Suppressor macrophage treated with lipopolysaccharide for 1 hour (primary cell): ENCODE data around the gene NOM1.

Experiments used
- DNase-seq, 3 donors: peaks; one replicate each; pipeline ENCODE4 v3.0.0-alpha.2; 2020 to 2022

The NOM1 gene

DNA sequence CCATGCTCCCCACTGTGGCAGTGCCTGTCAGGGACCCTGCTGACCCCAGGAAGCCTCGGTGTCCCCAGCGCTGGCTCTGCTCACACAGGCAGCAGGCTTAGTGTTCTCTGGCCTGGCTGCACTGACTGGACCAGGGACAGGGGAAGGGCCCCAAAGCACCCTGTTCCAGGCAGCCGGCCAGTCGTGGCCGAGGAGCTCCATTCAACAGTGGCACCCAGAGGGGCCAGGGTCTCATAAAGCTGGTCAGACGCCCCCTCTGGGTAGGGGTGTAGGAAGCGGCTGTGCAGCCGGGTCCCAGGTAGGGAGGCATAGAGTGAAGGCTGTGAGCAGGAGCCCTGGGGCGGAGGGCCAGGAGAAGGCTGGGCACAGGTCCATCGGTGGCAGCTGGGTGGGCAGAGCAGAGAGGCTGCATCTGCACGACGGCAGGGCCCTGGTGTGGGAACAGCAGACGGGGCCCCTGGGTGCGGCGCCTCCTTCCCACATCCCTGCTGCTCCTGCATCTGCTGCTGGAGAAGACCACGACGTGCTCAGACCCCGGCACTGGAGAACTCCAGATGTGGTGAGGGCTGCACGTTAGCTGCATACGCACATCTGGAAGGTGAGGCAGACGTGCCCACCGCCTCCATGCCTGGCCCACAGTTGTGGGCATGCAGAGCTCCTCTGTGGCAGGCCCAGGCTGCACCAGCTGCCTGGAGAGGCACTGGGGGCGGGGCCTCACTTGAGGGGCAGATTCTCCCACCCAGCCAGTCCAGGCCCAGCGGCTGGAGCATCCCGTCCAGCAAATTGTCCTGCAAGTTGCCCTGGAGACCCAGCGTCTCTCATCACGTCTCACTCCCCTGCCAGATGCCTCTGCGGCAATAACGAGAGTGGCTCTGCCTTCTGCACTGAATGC is 35.8 kb downstream of the NOM1 start:
- DNase-seq: no peak

DNA sequence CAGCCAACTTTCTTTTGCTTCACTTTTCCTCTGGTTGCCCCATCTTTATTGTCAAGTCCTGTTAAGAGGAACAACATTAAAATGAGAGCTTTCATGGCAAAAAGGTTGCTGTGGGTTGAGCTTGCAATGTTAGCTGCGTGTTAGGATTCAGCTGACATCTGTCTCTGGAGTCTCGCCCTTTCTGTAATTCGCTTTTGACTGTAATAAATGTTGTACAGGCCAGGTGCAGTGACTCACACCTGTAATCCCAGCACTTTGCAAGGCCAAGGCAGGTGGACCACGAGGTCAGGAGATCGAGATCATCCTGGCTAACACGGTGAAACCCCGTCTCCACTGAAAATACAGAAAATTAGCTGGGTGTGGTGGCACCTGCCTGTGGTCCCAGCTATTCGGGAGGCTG is 36.9 kb downstream of the NOM1 start:
- no peak for DNase-seq

DNA sequence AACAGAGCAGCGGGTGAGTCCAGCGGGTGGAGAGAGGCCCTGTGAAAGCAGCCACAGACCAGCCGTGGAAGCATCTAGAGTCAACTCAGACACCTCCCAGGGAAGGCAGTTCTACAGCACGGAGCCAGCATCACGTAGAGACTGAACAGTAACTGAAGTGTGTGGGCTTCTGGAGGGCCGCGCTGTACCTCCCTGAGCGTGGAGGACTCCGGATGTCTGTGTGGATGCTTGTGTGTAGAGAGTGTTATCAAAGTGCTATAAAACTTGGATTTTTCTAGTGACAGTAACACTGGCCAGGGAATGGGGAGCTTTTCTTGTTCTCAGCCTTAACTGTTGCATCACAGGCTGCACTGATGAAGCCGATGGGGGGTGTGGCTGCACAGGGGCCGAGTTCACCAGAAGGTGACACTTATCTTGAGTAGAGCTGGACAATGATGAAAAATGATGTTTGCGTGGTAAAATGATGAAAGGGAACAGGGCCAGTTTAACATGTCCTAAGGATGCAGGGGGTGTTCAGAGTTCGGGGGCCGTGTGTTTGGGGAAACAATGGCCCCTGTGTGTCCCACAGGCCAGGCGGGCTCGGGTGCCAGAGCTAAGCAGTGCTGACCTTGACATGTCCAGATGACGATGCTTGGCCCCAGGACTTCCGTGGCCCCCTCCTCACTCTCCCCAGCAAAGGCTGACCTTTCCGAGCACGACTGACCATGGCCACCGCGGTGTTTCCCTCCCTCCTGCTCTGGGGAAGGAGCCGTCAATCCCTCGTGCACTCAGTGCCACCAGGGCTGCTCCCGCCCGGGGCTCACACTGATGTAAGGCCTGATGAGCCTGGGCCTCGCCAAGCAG is 39.1 kb downstream of the NOM1 start:
- DNase-seq: no peak

DNA sequence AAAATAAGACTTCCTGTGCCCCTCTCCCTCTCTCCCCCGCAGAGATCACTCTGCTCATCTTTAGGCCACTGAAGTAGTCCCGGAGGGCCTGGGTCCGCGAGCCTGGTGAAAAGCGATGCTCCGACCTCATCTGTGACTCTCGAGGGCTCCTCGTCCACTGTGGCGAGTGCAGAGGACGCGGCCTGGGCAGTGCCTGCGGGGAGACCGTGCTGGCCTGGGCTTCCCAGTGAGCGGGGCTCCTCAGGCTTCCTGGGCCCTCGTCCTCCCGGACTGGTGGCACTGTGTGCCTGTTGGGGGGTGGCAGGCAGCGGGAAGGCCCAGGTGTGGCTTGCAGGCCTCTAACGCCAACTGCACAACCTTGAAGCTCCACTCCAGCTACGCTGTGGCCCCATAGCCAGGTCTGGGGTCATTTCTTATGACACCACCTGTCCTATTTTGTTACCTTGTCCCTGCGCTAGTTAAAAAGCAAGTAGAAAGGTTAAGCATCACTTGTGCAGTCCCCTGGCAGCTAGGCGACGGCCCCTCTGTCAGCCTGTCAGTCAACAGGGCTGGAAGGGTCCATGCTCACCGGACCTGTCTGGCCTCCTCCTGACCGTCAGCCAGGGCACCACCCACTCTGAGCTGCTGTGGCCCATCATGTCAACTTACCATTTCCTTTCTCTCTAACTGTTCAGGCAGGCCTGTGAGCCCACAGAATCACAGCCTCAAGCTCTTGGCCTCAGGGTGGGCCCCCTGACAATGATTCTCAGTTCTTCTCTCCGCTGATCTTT is 40.4 kb downstream of the NOM1 start:
- DNase-seq: no peak

DNA sequence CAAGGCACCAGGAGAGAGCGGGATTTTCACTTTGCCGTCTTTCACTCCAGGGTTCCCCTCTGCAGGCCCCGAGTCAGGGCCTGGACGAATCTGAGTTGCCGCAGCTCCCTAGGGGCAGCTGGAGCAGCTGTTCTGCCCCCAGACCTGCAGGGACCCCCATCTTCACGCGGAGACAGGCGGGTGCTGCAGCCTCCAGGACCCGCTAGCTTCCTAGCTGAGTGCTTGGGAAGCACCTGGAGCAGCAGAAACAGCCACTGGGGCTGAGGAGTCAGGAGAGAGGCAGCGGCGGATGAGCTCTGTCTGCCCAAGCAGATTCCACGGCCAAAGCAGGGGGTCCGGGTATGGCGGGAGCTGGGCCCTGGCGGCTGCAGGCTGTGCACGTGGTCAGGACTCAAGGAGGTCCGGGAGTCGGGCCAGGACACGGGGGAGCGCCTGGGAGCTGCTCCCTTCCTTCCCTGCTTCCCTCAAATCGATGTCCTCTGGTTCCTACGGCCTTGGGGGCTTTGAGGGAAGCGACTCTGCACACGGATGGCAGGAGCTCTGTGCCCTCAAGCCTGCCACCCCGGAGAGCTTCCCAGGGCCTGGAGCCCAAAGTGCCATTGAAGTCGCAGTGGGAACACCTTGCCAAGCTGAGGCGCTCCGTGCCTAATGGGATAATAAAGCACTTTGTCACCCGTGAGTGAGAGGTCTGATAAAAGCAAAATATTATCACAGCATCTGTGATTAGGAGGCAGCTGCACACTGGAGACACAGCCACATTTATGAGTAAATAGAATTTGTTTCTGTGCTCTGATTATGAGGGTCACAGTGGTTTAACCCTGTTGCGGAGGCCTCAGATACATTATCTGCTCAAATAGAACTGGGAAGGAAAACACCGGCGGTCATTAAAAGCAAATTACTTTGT is 43.8 kb downstream of the NOM1 start:
- no peak for DNase-seq

DNA sequence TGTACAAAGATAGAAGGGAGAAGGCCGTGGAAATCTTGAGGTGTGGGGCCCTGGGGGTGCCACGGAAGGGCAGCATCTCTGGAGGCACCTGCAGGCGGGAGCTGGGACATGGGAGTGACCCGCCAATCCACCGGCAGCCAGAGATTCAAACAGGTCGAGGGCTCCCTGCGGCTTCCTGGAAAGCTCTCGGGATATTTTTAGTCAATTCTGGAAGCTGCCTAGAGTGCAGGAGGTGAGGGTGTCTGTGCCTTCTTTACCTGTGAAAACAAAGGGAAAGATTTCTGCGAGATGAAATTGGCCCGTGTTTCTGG is 44.4 kb downstream of the NOM1 start:
- DNase-seq: no peak

DNA sequence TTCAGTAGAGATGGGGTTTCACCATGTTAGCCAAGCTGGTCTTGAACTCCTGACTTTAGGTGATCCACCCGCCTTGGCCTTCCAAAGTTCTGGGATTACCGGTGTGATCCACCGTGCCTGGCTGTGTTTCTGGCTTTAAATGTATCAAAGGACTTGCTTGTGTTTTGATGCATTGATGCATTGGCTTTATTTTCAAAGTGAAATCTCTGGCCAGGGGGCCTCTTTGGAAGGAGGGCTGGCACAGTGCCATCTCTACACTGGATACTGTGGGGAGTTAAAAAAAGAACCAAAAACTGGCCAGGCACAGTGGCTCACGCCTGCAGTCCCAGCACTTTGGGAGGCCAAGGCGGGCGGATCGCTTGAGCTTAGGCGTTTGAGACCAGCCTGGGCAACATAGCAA is 44.9 kb downstream of the NOM1 start:
- DNase-seq: no peak

DNA sequence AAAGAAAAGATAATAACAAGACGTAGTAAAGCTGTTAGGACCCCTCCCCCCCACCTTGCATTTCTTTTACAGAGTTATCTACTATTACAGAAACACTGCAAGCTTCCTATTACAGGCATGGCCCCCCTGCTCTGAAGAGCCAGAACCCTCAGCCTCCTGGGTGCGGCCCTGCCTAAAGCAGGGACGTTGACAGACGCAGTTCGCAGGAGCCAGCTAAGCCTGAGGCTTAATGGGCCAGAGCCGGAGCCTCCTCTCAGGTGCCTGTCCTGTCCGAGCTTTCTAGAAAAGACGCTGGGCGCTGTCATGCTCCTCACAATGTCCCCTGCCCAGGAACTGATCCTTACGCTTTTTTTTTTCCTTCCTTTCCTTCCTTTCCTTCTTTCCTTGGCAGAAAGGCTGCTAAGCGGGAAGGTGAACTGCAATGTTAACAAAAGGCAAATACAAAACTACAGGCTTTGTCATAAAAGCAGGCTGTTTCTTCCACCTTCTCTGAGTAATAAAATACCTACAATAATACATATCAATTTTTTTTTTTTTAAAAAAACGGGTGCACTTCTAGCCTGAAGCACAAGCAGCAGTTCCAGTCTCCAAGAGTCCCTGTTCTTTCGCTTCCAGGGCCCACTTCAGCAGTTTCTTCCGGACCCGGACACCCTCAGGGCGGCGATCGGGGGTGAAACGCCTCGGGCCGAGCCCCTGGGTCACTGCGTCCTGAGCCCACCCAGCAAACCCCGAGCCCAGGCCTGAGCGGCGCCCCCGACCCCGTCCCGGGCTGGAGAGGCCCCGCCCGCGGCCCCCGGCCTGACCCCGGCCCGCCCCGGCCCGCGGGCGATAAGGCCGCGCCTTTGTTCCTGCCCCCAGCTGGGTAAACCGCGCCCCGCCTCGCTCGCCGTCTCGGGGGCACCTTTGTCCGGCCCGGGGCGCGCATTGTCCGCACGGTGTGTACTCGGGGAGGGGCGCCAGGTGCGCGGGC is 49.8 kb downstream of the NOM1 start:
- DNase-seq: no peak

DNA sequence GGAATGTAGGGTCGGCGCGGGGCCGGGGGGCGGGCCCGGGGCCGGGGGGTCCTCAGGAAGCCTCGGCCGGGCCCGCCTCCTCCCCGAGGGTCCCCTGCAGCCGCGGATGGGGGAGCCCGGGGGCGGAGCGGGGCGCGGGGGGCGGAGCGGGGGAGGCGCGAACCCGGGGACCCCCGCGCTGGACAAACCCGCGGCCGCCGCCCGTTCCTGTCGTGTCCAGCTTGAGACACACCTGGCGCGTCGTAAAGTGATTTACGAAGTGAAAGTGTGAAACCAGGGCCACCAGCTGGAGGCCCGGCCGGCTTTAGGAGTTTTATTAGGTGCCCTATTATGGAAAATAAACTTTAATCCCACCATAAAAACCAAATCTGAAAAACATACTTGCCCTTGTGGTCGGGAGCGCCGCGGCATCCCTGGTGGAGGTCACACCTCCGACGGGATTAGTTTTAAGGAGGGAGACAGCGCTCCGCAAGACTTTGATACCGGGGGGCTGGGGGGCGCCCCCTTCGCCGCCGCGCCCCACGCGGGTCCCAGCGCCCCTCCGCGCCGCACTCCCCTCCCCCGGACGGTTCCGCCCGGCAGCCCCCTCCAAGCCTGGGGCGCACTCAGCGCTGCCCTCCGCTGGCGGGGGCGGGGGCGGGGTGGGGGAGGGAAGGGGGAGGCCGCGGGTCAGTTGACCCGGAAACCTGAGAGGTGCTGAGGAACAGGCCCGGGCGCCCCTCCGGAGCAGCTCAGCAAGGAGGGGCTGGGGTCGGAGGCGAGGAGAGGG is 50.6 kb downstream of the NOM1 start:
- DNase-seq: no peak

DNA sequence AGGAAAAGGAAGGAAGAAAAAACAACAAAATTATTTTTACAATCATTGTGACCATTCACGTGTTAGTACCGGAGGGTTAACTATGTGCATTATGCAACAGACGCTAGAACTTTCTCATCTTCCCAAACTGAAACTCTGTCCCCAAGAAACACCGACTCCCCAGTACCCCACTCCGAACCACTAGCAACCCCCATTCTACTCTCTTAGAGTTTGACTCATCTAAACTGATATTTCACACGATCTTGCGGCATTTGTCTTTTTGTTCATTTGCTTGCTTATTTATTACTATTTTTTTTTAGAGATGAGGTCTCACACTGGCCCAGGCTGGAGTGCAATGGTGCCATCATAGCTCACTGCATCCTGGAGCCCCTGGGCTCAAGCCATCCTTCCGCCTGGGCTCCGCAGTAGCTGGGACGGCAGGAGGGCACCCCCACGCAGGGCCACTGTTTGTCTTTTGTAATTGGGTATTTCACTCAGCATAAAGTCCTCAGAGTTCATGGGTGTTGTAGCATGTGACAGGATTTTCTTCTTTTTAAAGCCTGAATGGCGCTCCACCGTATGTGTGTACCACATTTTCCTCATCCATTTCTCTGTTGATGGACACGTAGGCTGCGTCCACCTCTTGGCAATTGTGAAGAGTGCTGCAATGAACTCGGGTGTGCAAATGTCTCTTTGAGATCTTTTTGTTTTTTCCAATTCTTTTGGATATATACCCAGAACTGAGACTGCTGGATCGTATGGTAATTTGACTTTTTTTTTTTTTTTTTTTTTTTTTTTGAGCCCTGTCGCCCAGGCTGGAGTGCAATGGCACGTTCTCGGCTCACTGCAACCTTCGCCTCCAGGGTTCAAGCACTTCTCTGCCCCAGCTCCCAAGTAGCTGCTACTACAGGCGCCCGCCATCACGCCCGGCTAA is 51.5 kb downstream of the NOM1 start:
- DNase-seq: peak in 1 of 3 donors; percentile 11

DNA sequence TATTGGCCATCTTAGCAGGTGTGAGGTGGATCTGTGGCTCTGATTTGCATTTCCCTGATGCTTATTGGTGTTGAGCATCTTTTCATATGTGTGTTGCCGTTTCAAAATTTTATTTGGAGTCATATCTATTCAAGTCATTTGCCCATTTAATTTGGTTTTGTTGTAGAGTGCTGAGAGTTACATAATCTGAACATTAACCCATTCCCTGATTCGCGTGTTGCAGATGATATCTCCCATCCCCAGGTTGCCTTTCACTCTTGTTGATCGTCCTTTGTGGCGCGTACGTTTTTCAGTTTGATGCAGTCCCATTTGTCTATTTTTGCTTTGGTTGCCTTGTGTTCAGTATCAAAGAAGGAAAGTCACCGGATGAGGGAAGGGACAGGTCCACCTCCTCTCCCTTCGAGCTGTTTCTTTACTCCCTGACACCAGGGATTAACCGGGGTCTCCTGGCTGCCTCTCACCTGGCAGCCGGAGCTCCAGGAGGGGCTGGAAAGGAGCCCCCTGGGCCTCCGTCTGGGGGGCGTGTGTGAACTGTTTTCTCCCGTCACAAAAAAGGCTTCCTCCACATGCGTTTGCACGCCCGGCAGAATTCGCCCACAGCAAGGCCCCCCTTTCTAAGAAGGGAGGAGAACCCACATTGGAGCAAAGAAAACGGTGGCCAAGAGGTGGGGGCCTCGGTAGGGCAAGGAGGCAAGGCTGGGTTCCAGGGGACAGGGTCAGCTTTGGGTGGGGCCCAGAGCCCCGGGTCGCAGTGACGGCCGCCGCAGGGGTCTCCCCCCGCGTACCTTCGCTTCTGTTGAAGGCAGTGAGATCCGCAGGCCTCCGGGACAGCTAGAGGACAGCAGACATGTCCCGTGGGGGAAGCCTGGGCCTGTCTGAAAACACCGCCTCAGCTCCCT is 52.7 kb downstream of the NOM1 start:
- DNase-seq: no peak

DNA sequence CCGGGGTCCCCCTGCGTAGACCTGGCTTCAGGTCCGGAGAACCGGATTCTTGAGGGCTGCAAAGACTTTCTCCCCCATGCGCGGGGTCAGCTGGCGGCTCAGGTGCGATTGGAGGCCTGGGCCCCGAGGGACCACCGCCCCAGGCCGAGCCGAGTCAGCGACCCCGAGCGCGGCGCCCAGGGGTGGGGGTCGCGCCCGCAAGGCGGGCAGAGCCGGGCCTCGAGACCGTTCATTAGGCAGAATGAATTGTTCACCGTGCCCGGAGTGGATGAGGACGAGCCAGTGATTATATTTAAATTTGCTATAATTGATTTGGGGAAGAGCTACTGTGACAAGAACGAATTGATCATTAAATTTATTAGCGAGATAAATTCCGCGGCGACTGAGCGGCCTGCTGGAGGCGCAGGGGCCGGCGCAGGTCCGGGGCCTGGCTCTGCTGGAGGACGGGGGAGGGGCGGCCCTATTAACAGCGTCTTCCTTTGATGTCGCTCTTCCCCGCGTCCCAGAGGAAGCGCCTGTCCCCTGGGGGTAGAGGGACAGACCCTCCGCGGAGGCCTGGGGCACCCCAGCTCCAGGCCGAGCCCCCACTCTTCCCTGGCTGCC is 53.4 kb downstream of the NOM1 start:
- no peak for DNase-seq

DNA sequence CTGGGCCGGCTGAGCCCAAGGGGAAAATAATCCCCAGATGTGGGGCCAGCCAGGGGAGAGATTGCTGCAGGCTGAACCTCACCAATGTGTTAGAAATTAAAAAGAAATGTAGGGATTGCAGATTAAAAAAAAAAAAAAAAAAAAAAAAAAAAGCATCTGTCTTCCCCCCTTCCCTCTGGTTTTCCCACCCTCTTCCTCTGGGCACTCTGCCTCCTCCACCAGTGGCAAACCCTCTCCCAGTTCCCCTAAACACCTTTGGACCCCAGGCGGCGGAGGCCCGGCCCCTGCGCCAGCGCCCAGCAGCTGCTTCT is 53.9 kb downstream of the NOM1 start:
- DNase-seq: no peak

DNA sequence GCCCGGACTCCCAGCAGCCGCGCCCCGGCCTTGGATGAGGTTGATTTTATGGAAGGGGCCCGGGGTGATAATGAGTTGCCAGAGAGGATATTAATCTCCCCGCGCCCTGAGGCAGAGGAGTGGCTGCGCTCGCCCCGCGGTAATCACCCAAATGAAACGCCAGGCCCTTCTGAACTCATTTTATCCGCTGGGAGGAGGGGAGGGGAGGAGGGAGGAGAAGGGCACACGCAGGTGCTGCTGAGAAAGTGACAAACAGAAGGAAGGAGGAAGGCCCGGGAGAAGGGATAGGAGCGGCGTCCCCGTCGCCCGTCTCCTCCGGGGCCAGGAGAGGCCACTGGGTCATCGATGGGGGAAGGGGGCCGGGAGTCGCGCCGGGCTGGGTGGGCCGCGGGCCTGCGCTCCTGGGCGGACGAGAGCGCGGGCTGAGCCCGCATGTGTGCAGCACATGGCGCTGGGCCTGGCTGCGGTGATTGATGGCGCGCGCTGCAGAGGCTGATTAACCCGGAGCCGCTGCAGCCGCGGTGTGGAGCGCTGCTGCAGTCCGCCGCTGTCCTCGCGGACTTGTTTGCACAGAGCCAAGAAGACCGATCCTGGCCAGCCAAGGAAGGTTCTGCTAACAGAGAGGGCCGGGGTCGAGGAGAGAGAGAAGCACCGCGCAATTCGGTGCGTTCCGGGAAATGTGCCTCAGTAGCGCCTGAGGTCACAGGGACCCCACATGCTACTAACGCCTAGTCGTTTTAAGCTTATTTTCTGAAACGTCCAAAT is 54.4 kb downstream of the NOM1 start:
- DNase-seq: no peak

DNA sequence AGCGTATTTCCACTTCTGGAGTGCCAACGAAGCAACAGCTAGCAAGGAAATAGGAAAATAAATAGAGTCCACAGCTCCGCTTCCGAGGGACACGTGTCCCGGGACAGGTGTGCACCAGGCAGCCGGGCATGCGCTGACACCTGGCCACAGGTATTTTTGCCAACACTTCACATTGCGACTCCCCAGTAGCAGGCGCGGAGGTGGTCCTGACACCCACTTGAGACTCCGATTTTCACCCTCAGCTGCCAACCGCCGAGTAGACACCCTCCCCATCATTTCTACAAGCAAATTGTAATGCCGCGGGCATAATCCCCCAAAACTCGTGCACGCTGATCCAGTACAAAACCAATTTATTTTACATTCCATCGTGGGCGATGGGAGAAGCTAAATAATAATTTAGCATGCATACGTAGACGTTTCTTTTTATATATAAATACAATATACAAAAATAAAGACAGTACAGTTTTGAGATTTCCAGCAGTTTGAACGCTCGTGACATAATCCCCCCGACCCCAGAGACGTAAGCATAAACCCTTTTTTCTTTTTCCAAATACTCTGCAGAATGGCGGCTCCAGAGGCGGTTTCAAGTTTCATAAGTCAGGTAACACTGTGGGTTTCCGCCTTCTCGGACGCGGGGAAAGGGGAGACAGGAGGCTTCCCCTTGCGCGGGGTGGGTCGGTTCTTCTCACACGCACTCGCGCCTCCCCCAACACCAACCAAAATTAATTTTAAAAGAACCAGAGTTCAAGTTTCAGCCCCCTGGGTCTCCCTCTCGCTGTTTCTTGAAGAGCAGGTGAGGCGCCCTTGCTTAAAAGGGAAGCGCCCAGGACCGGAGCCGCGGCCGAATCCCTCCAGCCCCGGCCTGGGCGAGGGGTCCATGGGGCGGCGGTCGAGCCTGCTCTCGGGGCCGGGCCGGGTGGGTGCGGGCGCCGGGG is 55.3 kb downstream of the NOM1 start:
- DNase-seq: no peak
